PC-9 (cell line): ENCODE results near the gene CTXND1. TPM values are rescaled to one million over a fixed set of nuclear protein-coding genes. Genes with fewer than 3 reads are reported as not detected.

Source experiments
- BruUV-seq: library from RNA; stranded (reverse); fragments of 400-500 nt; replicated peaks from 2 replicates; lab custom pipeline; 2021; lab: Mats Ljungman, UMichigan
- CTCF ChIA-PET: fragments of 300-600 bp; sonication (Branson Sonifier 250); formaldehyde crosslinking; loops from one replicate; lab custom pipeline; 2022; ENCODE audit warnings: antibody characterized with exemption; lab: Charles Lee
- POLR2A ChIA-PET: fragments of 300-600 bp; sonication (Branson Sonifier 250); formaldehyde crosslinking; loops from one replicate; lab custom pipeline; 2022; ENCODE audit warnings: antibody characterized with exemption; ENCODE audit not compliant: unreplicated experiment; lab: Charles Lee
- DNase-seq, 2 experiments: peaks; one replicate each; pipeline versions ENCODE4 v3.0.0 to v3.0.0-alpha.2; 2015 to 2022; ENCODE audit warnings: mixed read lengths in 1 of 2
- H2AFZ ChIP-seq: fragments of 200-600 bp; sonication (generic); 2 replicates; pipeline ENCODE4 v1.8.1; 2017; ENCODE audit warnings: antibody characterized with exemption
- H3F3A ChIP-seq: fragments of 200-600 bp; sonication (generic); 2 replicates; pipeline ENCODE4 v1.8.1; 2017; ENCODE audit warnings: antibody characterized with exemption, mild to moderate bottlenecking, low read depth; ENCODE audit not compliant: insufficient read depth
- H3K27ac ChIP-seq: fragments of 200-600 bp; sonication (generic); 2 replicates; pipeline ENCODE4 v1.6.1; 2016; ENCODE audit warnings: mixed run types
- H3K27me3 ChIP-seq: fragments of 200-600 bp; sonication (generic); 2 replicates; pipeline ENCODE4 v1.6.1; 2016; ENCODE audit warnings: low read depth, mixed run types; ENCODE audit not compliant: insufficient read depth
- H3K36me3 ChIP-seq: fragments of 200-600 bp; sonication (generic); 2 replicates; pipeline ENCODE4 v1.6.1; 2016; ENCODE audit warnings: low read depth, mixed run types
- H3K4me1 ChIP-seq: fragments of 200-600 bp; sonication (generic); replicated peaks from 2 replicates; pipeline ENCODE4 v1.6.1; 2016; ENCODE audit warnings: mixed run types; ENCODE audit not compliant: insufficient read depth
- H3K4me2 ChIP-seq: fragments of 200-600 bp; sonication (generic); 2 replicates; pipeline ENCODE4 v1.6.1; 2017; ENCODE audit warnings: mixed run types
- H3K4me3 ChIP-seq: fragments of 200-600 bp; sonication (generic); 2 replicates; pipeline ENCODE4 v1.6.1; 2016; ENCODE audit warnings: mixed run types
- H3K79me2 ChIP-seq: fragments of 200-600 bp; sonication (generic); 2 replicates; pipeline ENCODE4 v1.6.1; 2017; ENCODE audit warnings: low read depth, mixed run types
- H3K9me2 ChIP-seq: fragments of 200-600 bp; sonication (generic); 2 replicates; pipeline ENCODE4 v1.8.1; 2017; ENCODE audit warnings: mild to moderate bottlenecking; ENCODE audit not compliant: insufficient read depth
- H3K9me3 ChIP-seq: fragments of 200-600 bp; sonication (generic); 2 replicates; pipeline ENCODE4 v1.8.1; 2016; ENCODE audit warnings: low read depth; ENCODE audit not compliant: insufficient read depth
- H4K20me1 ChIP-seq: fragments of 200-600 bp; sonication (generic); 2 replicates; pipeline ENCODE4 v1.8.1; 2017; ENCODE audit not compliant: insufficient read depth
- CTCF ChIP-seq: fragments of 200-600 bp; sonication (generic); conservative IDR thresholded peaks from 2 replicates; pipeline ENCODE4 v1.6.1; 2017; ENCODE audit warnings: mixed run types, antibody characterized with exemption, mild to moderate bottlenecking, moderate library complexity
- EZH2 ChIP-seq: fragments of 200-600 bp; sonication (generic); IDR thresholded peaks from 2 replicates; pipeline ENCODE4 v1.8.0; 2017; ENCODE audit warnings: antibody characterized with exemption, low read depth
- intact Hi-C: fragments of 100-400 bp; cut with micrococcal nuclease; formaldehyde crosslinking; loops from one replicate; pipeline ENCODE4 v1.10.0; 2022; ENCODE audit not compliant: unreplicated experiment
- total RNA-seq: library from RNA; stranded (reverse); gene quantifications from 2 replicates; pipeline ENCODE4 v1.2.3, GENCODE V29; 2021

The CTXND1 gene
- total RNA-seq, 1 experiment from 2014 or later: not detected

GRCh38 chr15:80216911-80217310, 35.1 kb downstream of the CTXND1 start:
- no peak overlapping the region for H2AFZ ChIP-seq
- no peaks in the 10 kb centered on the region for H3K9me2 ChIP-seq
- intact Hi-C loops: no loop called here
- 0 out of 2 replicates have a peak, but pooled peaks cover 2% of the 10 kb centered on the region for H3K4me1 ChIP-seq
- DNase-seq: no peak
- H3K27ac ChIP-seq: no peak overlapping the region
- ChIA-PET CTCF (no interaction called here), POLR2A (no interaction called here)
- no peaks in the 10 kb centered on the region for H3K27me3 ChIP-seq
- H3K4me3 ChIP-seq: no peak overlapping the region
- no peaks in the 10 kb centered on the region for H3K36me3 ChIP-seq
- BruUV-seq: no TSS peak
- no peaks in the 10 kb centered on the region for H3F3A ChIP-seq
- no peak overlapping the region for H3K4me2 ChIP-seq
- TF ChIP-seq EZH2: no peak
- H3K9me3 ChIP-seq: no peaks in the 10 kb centered on the region
- H4K20me1 ChIP-seq: no peaks in the 10 kb centered on the region
- H3K79me2 ChIP-seq: no peaks in the 10 kb centered on the region

- ChIA-PET POLR2A (no interaction called here), CTCF (no interaction called here)
- no peaks in the 10 kb centered on the region for H3K79me2 ChIP-seq
- no peak overlapping the region for H3K4me3 ChIP-seq
- no peak for TF ChIP-seq CTCF
- no peak for TF ChIP-seq EZH2
- H2AFZ ChIP-seq: no peak overlapping the region
- DNase-seq: no peak
- BruUV-seq: no TSS peak
- 0 out of 2 replicates have a peak, but pooled peaks cover 4% of the 10 kb centered on the region for H3K4me1 ChIP-seq
- H3K27ac ChIP-seq: no peak overlapping the region
- H3K4me2 ChIP-seq: no peak overlapping the region
- no peaks in the 10 kb centered on the region for H4K20me1 ChIP-seq
- intact Hi-C loops: no loop called here
- no peaks in the 10 kb centered on the region for H3K27me3 ChIP-seq
- H3K9me3 ChIP-seq: no peaks in the 10 kb centered on the region
- no peaks in the 10 kb centered on the region for H3K36me3 ChIP-seq
- no peaks in the 10 kb centered on the region for H3K9me2 ChIP-seq
- H3F3A ChIP-seq: no peaks in the 10 kb centered on the region
Measured at GRCh38 chr15:80216141-80216540, 35.9 kb downstream of the CTXND1 start.

- Histone ChIP-seq H3F3A (no peaks in the 10 kb centered on the region), H3K27me3 (no peaks in the 10 kb centered on the region), H3K36me3 (no peaks in the 10 kb centered on the region), H4K20me1 (no peaks in the 10 kb centered on the region), H3K27ac (no peak overlapping the region), H3K9me2 (no peaks in the 10 kb centered on the region), H3K79me2 (no peaks in the 10 kb centered on the region), H3K4me3 (no peak overlapping the region), H2AFZ (no peak overlapping the region), H3K9me3 (no peaks in the 10 kb centered on the region), H3K4me2 (no peak overlapping the region), H3K4me1 (0 out of 2 replicates have a peak, but pooled peaks cover 4% of the 10 kb centered on the region)
- ChIA-PET CTCF (no interaction called here), POLR2A (no interaction called here)
- TF ChIP-seq EZH2: no peak
- no peak for TF ChIP-seq CTCF
- intact Hi-C loops: no loop called here
- no peak for DNase-seq
- BruUV-seq: no TSS peak
Measured at GRCh38 chr15:80214910-80215309, 37.1 kb downstream of the CTXND1 start.

- H4K20me1 ChIP-seq: no peaks in the 10 kb centered on the region
- H3K9me2 ChIP-seq: no peaks in the 10 kb centered on the region
- no peak overlapping the region for H3K4me3 ChIP-seq
- H3K36me3 ChIP-seq: no peaks in the 10 kb centered on the region
- intact Hi-C loops: no loop called here
- BruUV-seq: no TSS peak
- ChIA-PET CTCF (no interaction called here), POLR2A (no interaction called here)
- H3K4me1 ChIP-seq: peaks cover 11% of the 10 kb centered on the region
- H2AFZ ChIP-seq: no peak overlapping the region
- H3F3A ChIP-seq: 0 out of 2 replicates have a peak, but pooled peaks cover 8% of the 10 kb centered on the region
- H3K27me3 ChIP-seq: no peaks in the 10 kb centered on the region
- no peaks in the 10 kb centered on the region; the same call in 1 of the 2 replicates for H3K9me3 ChIP-seq
- no peak for DNase-seq
- no peak overlapping the region for H3K4me2 ChIP-seq
- H3K27ac ChIP-seq: no peak overlapping the region
- H3K79me2 ChIP-seq: no peaks in the 10 kb centered on the region
- no peak for TF ChIP-seq CTCF
- no peak for TF ChIP-seq EZH2
Measured at GRCh38 chr15:80211976-80212375, 40.0 kb downstream of the CTXND1 start.
